ENCODE results near the gene HCN1.

- TF ChIP-seq FOSB (CRISPR knock-in tag; IDR thresholded peaks at IDR 0.05), result no peak
- TF ChIP-seq EHMT2 (IDR thresholded peaks at IDR 0.05; ENCODE audit: low read depth), result no peak
- TF ChIP-seq ZSCAN20 (CRISPR knock-in tag; IDR thresholded peaks at IDR 0.05), result no peak
- TF ChIP-seq ELK1 (IDR thresholded peaks at IDR 0.05; ENCODE audit: low read depth, low read length), result no peak
- no peak for TF ChIP-seq MYC (IDR thresholded peaks at IDR 0.05; ENCODE audit: borderline replicate concordance, low read length)
- TF ChIP-seq CEBPB (IDR thresholded peaks at IDR 0.05), result no peak
- TF ChIP-seq CTCF (IDR thresholded peaks at IDR 0.05), result no peak
- TF ChIP-seq EP300 (IDR thresholded peaks at IDR 0.05), result no peak
- TF ChIP-seq POLR2AphosphoS2 (conservative IDR thresholded peaks at IDR 0.05; ENCODE audit: low read length), result no peak
- no peak for TF ChIP-seq MAX (IDR thresholded peaks at IDR 0.05)
- TF ChIP-seq NFE2L2 (conservative IDR thresholded peaks at IDR 0.05; ENCODE audit: low read length), result no peak
- no peak for TF ChIP-seq REST (IDR thresholded peaks at IDR 0.05)
Observed at GRCh38 chr5:45355189-45355992, 340.8 kb downstream of the HCN1 start.

Measured in A549 (cell line).